HEK293 (cell line): ENCODE data around the gene SERPINH1.
A peak's percentile ranks its signal among the peaks of the same experiment; 100 is the strongest.

Experiments used
- CTCF ChIA-PET: fragments of 350-600 bp; formaldehyde crosslinking; extraction: SDS; loops from one replicate; lab custom pipeline; 2021; ENCODE audit warnings: antibody characterized with exemption; lab: Yijun Ruan, JAX
- POLR2A ChIA-PET: fragments of 300-600 bp; formaldehyde crosslinking; extraction: SDS; loops from one replicate; lab custom pipeline; 2020; ENCODE audit warnings: antibody characterized with exemption, inconsistent platforms; lab: Yijun Ruan, JAX
- H3K27ac ChIP-seq: fragments of 200-500 bp; sonication (Bioruptor generic); 2 replicates; pipeline ENCODE4 v1.5.1; 2014; ENCODE audit warnings: low read depth, low read length, control low read depth, inconsistent platforms; ENCODE audit errors: extremely low read depth
- H3K36me3 ChIP-seq, 2 experiments: fragments of 200-500 bp in 1 of 2; sonication (Bioruptor generic) in 1 of 2; 1 replicate in 1 of 2; 2 replicates in 1 of 2; pipeline ENCODE4 v1.5.1; 2014 to 2017; ENCODE audit warnings: inconsistent platforms in 2 of 2, low read length in 2 of 2; ENCODE audit not compliant: control insufficient read depth in 2 of 2, insufficient read depth in 1 of 2
- H3K4me1 ChIP-seq: fragments of 200-500 bp; sonication (Bioruptor generic); 2 replicates; pipeline ENCODE4 v1.5.1; 2014; ENCODE audit warnings: mild to moderate bottlenecking, low read length, inconsistent platforms; ENCODE audit not compliant: control insufficient read depth, insufficient read depth
- H3K4me3 ChIP-seq: 2 replicates; pipeline ENCODE4 v1.5.1; 2011; ENCODE audit warnings: low read depth, mild to moderate bottlenecking, control low read depth, low read length, moderate library complexity
- H3K9me3 ChIP-seq: fragments of 200-500 bp; sonication (Bioruptor generic); 2 replicates; pipeline ENCODE4 v1.5.1; 2014; ENCODE audit warnings: low read depth, low read length, inconsistent platforms; ENCODE audit not compliant: control insufficient read depth, insufficient read depth
- EGR2 ChIP-seq: fragments of 450-650 bp; formaldehyde crosslinking; IDR thresholded peaks from 2 replicates; pipeline ENCODE4 v1.5.1; 2016; ENCODE audit warnings: low read depth, missing biosample characterization, missing genetic modification characterization
- HOXD13 ChIP-seq: sonication (generic); formaldehyde crosslinking; IDR thresholded peaks from 2 replicates; pipeline ENCODE4 v1.8.0; 2022; ENCODE audit warnings: missing genetic modification reagents, borderline replicate concordance
- KLF10 ChIP-seq: fragments of 450-650 bp; IDR thresholded peaks from 2 replicates; pipeline ENCODE4 v1.5.1; 2018; ENCODE audit warnings: missing biosample characterization, mild to moderate bottlenecking, missing genetic modification characterization
- ZFHX2 ChIP-seq: fragments of 450-650 bp; formaldehyde crosslinking; conservative IDR thresholded peaks from 2 replicates; pipeline ENCODE4 v1.5.1; 2016; ENCODE audit warnings: missing biosample characterization, missing genetic modification characterization
- ZNF133 ChIP-seq: fragments of 450-650 bp; formaldehyde crosslinking; IDR thresholded peaks from 2 replicates; pipeline ENCODE4 v1.5.1; 2016; ENCODE audit warnings: missing biosample characterization, missing genetic modification characterization
- ZNF214 ChIP-seq: fragments of 450-650 bp; formaldehyde crosslinking; IDR thresholded peaks from 2 replicates; pipeline ENCODE4 v1.5.1; 2017; ENCODE audit warnings: missing biosample characterization, mild to moderate bottlenecking, missing genetic modification characterization, borderline replicate concordance
- ZNF221 ChIP-seq: fragments of 450-650 bp; formaldehyde crosslinking; IDR thresholded peaks from 2 replicates; pipeline ENCODE4 v1.5.1; 2017; ENCODE audit warnings: missing biosample characterization, missing genetic modification characterization, borderline replicate concordance
- ZNF274 ChIP-seq, 2 experiments: fragments of 200-500 bp in 1 of 2; fragments of 450-650 bp in 1 of 2; sonication (Bioruptor generic) in 1 of 2; formaldehyde crosslinking in 1 of 2; IDR thresholded peaks; 2 replicates each; pipeline versions ENCODE4 v1.5.1 to v1.6.1; 2014 to 2016; ENCODE audit warnings: borderline replicate concordance in 1 of 2, inconsistent platforms in 1 of 2, low read length in 1 of 2, missing biosample characterization in 1 of 2, missing genetic modification characterization in 1 of 2
- ZNF335 ChIP-seq: fragments of 450-650 bp; formaldehyde crosslinking; conservative IDR thresholded peaks from 2 replicates; pipeline ENCODE4 v1.5.1; 2016; ENCODE audit warnings: missing biosample characterization, missing genetic modification characterization
- ZNF560 ChIP-seq: fragments of 450-650 bp; formaldehyde crosslinking; IDR thresholded peaks from 2 replicates; pipeline ENCODE4 v1.5.1; 2017; ENCODE audit warnings: missing biosample characterization, missing genetic modification characterization, borderline replicate concordance
- ZNF660 ChIP-seq: fragments of 450-650 bp; IDR thresholded peaks from 2 replicates; pipeline ENCODE4 v1.5.1; 2018; ENCODE audit warnings: missing biosample characterization, mild to moderate bottlenecking, missing genetic modification characterization
- ZNF768 ChIP-seq: fragments of 450-650 bp; formaldehyde crosslinking; IDR thresholded peaks from 2 replicates; pipeline ENCODE4 v1.5.1; 2018; ENCODE audit warnings: missing biosample characterization, mild to moderate bottlenecking, missing genetic modification characterization
- TF ChIP-seq, protein P1 (sequence below): fragments of 450-650 bp; formaldehyde crosslinking; IDR thresholded peaks from 2 replicates; pipeline ENCODE4 v1.5.1; 2016; ENCODE audit warnings: missing biosample characterization, missing genetic modification characterization
- TF ChIP-seq, protein P2 (sequence below): fragments of 450-650 bp; formaldehyde crosslinking; IDR thresholded peaks from 2 replicates; pipeline ENCODE4 v1.5.1; 2016; ENCODE audit warnings: missing biosample characterization, missing genetic modification characterization

The SERPINH1 gene

DNA sequence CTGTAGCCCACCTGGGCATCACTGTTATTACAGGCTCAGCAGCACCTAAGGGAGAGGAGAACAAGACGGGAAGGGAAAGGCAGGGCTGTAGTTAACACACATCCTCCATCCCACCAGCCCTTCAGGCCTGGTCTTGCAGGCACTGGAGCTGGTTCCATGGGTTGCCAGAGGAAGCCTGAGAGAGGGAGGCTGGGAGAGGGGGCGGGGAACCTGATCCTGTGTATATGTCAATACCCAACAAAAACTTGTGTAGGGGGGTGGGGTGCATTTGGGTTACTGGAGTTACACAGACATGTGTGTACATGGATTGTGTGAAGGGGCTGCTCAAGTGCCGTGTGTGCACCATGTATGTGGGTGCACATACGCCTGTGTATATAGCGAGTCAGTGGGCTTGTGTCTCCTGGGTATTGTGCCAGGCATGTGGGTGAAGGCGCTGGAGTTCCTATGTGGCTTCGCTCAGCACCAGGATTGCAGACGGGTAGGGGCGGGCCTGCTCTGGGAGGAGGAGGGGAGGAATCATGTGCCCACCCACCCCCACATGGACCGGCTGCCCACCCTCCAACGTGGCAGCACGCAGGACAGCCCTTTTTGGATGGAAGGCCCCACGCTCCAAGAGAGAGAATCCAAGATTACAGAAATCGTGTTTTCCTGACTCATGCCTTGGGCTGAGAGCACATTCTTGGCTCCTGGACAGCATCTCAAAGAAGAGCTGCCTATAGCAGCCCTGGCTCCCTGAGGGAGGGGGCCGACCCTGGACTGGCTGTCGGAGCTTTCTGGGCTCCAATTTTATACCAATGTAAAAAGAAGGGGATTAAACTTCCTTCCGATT is 4.2 kb upstream of the SERPINH1 start:
- no peaks in the 10 kb centered on the region for H3K36me3 ChIP-seq
- TF ChIP-seq ZFHX2 (tag by site-specific recombination) (peak; percentile 88), EGR2 (tag by site-specific recombination) (peak; percentile 73), KLF10 (tag by site-specific recombination) (no peak), ZNF335 (tag by site-specific recombination) (peak; percentile 83)
- TF ChIP-seq, protein P1, sequence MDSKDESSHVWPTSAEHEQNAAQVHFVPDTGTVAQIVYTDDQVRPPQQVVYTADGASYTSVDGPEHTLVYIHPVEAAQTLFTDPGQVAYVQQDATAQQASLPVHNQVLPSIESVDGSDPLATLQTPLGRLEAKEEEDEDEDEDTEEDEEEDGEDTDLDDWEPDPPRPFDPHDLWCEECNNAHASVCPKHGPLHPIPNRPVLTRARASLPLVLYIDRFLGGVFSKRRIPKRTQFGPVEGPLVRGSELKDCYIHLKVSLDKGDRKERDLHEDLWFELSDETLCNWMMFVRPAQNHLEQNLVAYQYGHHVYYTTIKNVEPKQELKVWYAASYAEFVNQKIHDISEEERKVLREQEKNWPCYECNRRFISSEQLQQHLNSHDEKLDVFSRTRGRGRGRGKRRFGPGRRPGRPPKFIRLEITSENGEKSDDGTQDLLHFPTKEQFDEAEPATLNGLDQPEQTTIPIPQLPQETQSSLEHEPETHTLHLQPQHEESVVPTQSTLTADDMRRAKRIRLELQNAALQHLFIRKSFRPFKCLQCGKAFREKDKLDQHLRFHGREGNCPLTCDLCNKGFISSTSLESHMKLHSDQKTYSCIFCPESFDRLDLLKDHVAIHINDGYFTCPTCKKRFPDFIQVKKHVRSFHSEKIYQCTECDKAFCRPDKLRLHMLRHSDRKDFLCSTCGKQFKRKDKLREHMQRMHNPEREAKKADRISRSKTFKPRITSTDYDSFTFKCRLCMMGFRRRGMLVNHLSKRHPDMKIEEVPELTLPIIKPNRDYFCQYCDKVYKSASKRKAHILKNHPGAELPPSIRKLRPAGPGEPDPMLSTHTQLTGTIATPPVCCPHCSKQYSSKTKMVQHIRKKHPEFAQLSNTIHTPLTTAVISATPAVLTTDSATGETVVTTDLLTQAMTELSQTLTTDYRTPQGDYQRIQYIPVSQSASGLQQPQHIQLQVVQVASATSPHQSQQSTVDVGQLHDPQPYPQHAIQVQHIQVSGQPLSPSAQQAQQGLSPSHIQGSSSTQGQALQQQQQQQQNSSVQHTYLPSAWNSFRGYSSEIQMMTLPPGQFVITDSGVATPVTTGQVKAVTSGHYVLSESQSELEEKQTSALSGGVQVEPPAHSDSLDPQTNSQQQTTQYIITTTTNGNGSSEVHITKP (tag by site-specific recombination), result no peak
- no peaks in the 10 kb centered on the region for H3K9me3 ChIP-seq
- POLR2A ChIA-PET, result no interaction called here
- H3K4me3 ChIP-seq, result no peak overlapping the region
- no peak overlapping the region for H3K27ac ChIP-seq
- CTCF ChIA-PET, result interaction anchor here (0.6 to 0.7 kb wide), 3 partner anchors 22 to 702 kb away, joined by 3 to 5 read pairs (median 4); no protein-coding TSS in a partner anchor
- no peaks in the 10 kb centered on the region; the same call in 1 of the 2 replicates for H3K4me1 ChIP-seq

DNA sequence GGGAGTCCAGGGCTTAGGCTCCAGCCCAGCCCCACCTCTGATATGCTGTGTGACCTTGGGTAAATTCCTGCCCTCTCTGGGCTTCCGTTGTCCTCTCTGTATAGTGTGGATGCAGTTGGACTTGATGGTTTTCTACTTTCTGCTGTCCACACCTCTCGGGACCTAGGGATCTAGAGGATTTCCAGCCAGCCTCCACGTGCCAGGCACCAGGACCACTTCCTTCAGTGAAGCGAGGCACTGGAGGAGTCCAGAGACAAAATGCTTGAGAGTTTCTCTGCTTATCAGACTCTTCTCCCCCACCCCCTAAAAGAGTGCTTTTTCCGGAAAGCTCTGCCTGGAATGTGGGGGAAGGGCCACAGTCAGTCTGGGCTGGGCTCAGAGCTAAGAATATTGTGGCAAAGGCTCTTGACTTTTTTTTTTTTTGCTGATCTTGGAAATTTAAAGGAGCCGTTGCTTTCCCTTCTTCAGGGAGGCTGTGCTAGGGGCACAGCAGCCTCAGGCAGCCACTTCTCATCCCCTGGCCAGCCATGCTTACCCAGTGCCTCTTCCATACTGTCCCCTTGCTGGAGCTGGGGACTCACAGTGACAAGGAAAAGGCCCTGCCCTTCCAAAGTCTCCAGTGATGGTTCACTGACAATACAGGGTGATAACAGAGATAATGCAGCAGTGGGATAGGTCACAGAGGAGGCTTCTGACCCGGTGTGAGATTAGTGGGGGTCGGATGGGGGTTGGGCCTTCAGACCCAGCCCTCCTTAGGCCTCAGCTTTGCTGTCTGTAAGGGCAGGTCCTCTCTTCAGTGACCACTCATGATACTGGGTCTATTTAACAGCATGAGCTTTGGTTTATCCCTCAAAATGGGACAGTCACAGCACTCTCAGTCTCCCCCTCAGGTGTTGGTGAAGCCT is 2.9 kb upstream of the SERPINH1 start:
- TF ChIP-seq HOXD13 (no peak), ZNF133 (tag by site-specific recombination) (no peak), ZNF214 (tag by site-specific recombination) (no peak), ZNF660 (tag by site-specific recombination) (no peak), ZFHX2 (tag by site-specific recombination) (no peak), ZNF768 (tag by site-specific recombination) (peak; percentile 87), ZNF221 (no peak), ZNF560 (tag by site-specific recombination) (no peak), ZNF274 (IDR thresholded peaks at IDR 0.05; ENCODE audit: low read length) (no peak), ZNF274 (tag by site-specific recombination; IDR thresholded peaks at IDR 0.05; ENCODE audit: borderline replicate concordance) (no peak)
- TF ChIP-seq, protein P1 (tag by site-specific recombination), result peak; percentile 88
- TF ChIP-seq, protein P2, sequence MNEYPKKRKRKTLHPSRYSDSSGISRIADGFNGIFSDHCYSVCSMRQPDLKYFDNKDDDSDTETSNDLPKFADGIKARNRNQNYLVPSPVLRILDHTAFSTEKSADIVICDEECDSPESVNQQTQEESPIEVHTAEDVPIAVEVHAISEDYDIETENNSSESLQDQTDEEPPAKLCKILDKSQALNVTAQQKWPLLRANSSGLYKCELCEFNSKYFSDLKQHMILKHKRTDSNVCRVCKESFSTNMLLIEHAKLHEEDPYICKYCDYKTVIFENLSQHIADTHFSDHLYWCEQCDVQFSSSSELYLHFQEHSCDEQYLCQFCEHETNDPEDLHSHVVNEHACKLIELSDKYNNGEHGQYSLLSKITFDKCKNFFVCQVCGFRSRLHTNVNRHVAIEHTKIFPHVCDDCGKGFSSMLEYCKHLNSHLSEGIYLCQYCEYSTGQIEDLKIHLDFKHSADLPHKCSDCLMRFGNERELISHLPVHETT (tag by site-specific recombination), result no peak
- ChIA-PET POLR2A (interaction anchor here (0.5 to 0.7 kb wide), 3 partner anchors 108 to 1774 kb away, joined by 3 to 4 read pairs (median 3); no protein-coding TSS in a partner anchor), CTCF (interaction anchor here (0.7 to 3.6 kb wide), 4 partner anchors 11 to 679 kb away, joined by 3 to 16 read pairs (median 6); no protein-coding TSS in a partner anchor)
- Histone ChIP-seq H3K27ac (no peak overlapping the region), H3K9me3 (no peaks in the 10 kb centered on the region), H3K4me1 (no peaks in the 10 kb centered on the region; the same call in 1 of the 2 replicates), H3K4me3 (no peak overlapping the region), H3K36me3 (peaks cover 0 to 5% of the 10 kb centered on the region in 2 experiments; a peak in 1 of 3 replicates)
